IMR-90 (cell line): ENCODE results near the gene CENPU. TPM values are rescaled to one million over a fixed set of nuclear protein-coding genes. Genes with fewer than 3 reads are reported as not detected.

Source experiments
- ATAC-seq: fragments of 200-7000 bp; cut with Tn5 transposase; 2 replicates; pipeline ENCODE4 v1.9.1; 2020; ENCODE audit warnings: low read depth, mild to moderate bottlenecking, moderate library complexity
- BruUV-seq: library from RNA; stranded (reverse); fragments of 400-500 nt; replicated peaks from 2 replicates; lab custom pipeline; 2021; lab: Mats Ljungman, UMichigan
- CTCF ChIA-PET: fragments of 300-600 bp; formaldehyde crosslinking; extraction: SDS; loops from one replicate; lab custom pipeline; 2021; ENCODE audit warnings: antibody characterized with exemption; lab: Yijun Ruan, JAX
- POLR2A ChIA-PET: fragments of 300-600 bp; sonication (Branson Sonifier 250); formaldehyde crosslinking; loops from one replicate; lab custom pipeline; 2022; ENCODE audit warnings: antibody characterized with exemption; ENCODE audit not compliant: unreplicated experiment; lab: Charles Lee
- DNase-seq: peaks from one replicate; pipeline ENCODE4 v3.0.0; 2013
- H2AFZ ChIP-seq: replicated peaks from 2 replicates; pipeline ENCODE3; 2013; ENCODE audit warnings: low read length, mild to moderate bottlenecking; ENCODE audit not compliant: poor library complexity
- H2AK5ac ChIP-seq: 2 replicates; pipeline ENCODE4 v1.6.1; 2013; ENCODE audit warnings: low read depth, low read length, inconsistent platforms
- H2AK9ac ChIP-seq: replicated peaks from 2 replicates; pipeline ENCODE3; 2013; ENCODE audit warnings: mild to moderate bottlenecking, low read depth, low read length, moderate library complexity; ENCODE audit not compliant: poor library complexity
- H2BK120ac ChIP-seq: 2 replicates; pipeline ENCODE4 v1.6.1; 2013; ENCODE audit warnings: low read depth, low read length, inconsistent platforms
- H2BK15ac ChIP-seq: 3 replicates; pipeline ENCODE4 v1.6.1; 2013; ENCODE audit warnings: low read depth, low read length, inconsistent platforms
- H2BK20ac ChIP-seq: 2 replicates; pipeline ENCODE4 v1.6.1; 2013; ENCODE audit warnings: low read depth, mild to moderate bottlenecking, inconsistent platforms, low read length, moderate library complexity
- H2BK5ac ChIP-seq: 2 replicates; pipeline ENCODE4 v1.6.1; 2013; ENCODE audit warnings: mild to moderate bottlenecking, low read depth, low read length, inconsistent platforms; ENCODE audit not compliant: poor library complexity, severe bottlenecking
- H3K14ac ChIP-seq: replicated peaks from 2 replicates; pipeline ENCODE4 v1.6.1; 2013; ENCODE audit warnings: low read depth, low read length, inconsistent platforms
- H3K18ac ChIP-seq: 2 replicates; pipeline ENCODE4 v1.6.1; 2013; ENCODE audit warnings: low read depth, low read length, control low read depth
- H3K23ac ChIP-seq: 2 replicates; pipeline ENCODE4 v1.6.1; 2013; ENCODE audit warnings: low read depth, low read length, inconsistent platforms
- H3K27ac ChIP-seq: 2 replicates; pipeline ENCODE4 v1.5.1; 2013; ENCODE audit warnings: mild to moderate bottlenecking, control low read depth, low read length; ENCODE audit not compliant: insufficient read depth
- H3K27me3 ChIP-seq: 2 replicates; pipeline ENCODE4 v1.6.1; 2013; ENCODE audit warnings: low read length; ENCODE audit not compliant: control insufficient read depth, insufficient read depth
- H3K36me3 ChIP-seq: 2 replicates; pipeline ENCODE4 v1.6.1; 2013; ENCODE audit warnings: low read length, mixed read lengths; ENCODE audit not compliant: control insufficient read depth, insufficient read depth
- H3K4ac ChIP-seq: 2 replicates; pipeline ENCODE4 v1.6.1; 2013; ENCODE audit warnings: low read depth, low read length, inconsistent platforms
- H3K4me1 ChIP-seq: 2 replicates; pipeline ENCODE4 v1.6.1; 2013; ENCODE audit warnings: low read length, mixed read lengths; ENCODE audit not compliant: control insufficient read depth, insufficient read depth
- H3K4me2 ChIP-seq: 2 replicates; pipeline ENCODE4 v1.6.1; 2013; ENCODE audit warnings: low read depth, mild to moderate bottlenecking, control low read depth, low read length, moderate library complexity
- H3K4me3 ChIP-seq: 2 replicates; pipeline ENCODE4 v1.5.1; 2013; ENCODE audit warnings: low read depth, mild to moderate bottlenecking, control low read depth, low read length, moderate library complexity; ENCODE audit not compliant: insufficient read depth
- H3K56ac ChIP-seq: 2 replicates; pipeline ENCODE4 v1.6.1; 2013; ENCODE audit warnings: low read length, inconsistent platforms; ENCODE audit not compliant: insufficient read depth; ENCODE audit errors: extremely low read depth
- H3K79me1 ChIP-seq, 2 experiments: 2 replicates each; pipeline ENCODE4 v1.6.1; 2013; ENCODE audit warnings: low read length in 2 of 2, inconsistent platforms in 1 of 2, low read depth in 1 of 2
- H3K9ac ChIP-seq: 2 replicates; pipeline ENCODE4 v1.6.1; 2013; ENCODE audit warnings: low read depth, low read length, control low read depth
- H3K9me1 ChIP-seq: 2 replicates; pipeline ENCODE4 v1.6.1; 2013; ENCODE audit warnings: low read length, inconsistent platforms; ENCODE audit not compliant: insufficient read depth
- H3K9me3 ChIP-seq: 2 replicates; pipeline ENCODE4 v1.6.1; 2013; ENCODE audit warnings: low read length; ENCODE audit not compliant: control insufficient read depth, insufficient read depth
- H4K20me1 ChIP-seq: 2 replicates; pipeline ENCODE4 v1.6.1; 2013; ENCODE audit warnings: low read length, inconsistent platforms; ENCODE audit not compliant: insufficient read depth
- H4K5ac ChIP-seq: 2 replicates; pipeline ENCODE4 v1.6.1; 2013; ENCODE audit warnings: mild to moderate bottlenecking, low read depth, low read length, control low read depth
- H4K8ac ChIP-seq, 2 experiments: 2 replicates each; pipeline ENCODE4 v1.6.1; 2013; ENCODE audit warnings: low read depth in 2 of 2, low read length in 2 of 2, control low read depth in 1 of 2, inconsistent platforms in 1 of 2
- H4K91ac ChIP-seq: 2 replicates; pipeline ENCODE4 v1.6.1; 2013; ENCODE audit warnings: low read depth, low read length, inconsistent platforms; ENCODE audit not compliant: insufficient read depth
- CEBPB ChIP-seq: IDR thresholded peaks from 2 replicates; pipeline ENCODE4 v1.6.1; 2012; ENCODE audit warnings: low read depth, low read length, improper control_type of control experiment
- NFE2L2 ChIP-seq: fragments of 150-350 bp; IDR thresholded peaks from 2 replicates; pipeline ENCODE4 v1.6.1; 2016; ENCODE audit warnings: low read depth, mild to moderate bottlenecking, low read length
- WGBS, 2 experiments: methylation state at CpG; one replicate each; pipeline versions ENCODE4 v1.1.5 to v1.1.7; 2013; ENCODE audit warnings: missing lambda C conversion rate in 2 of 2; ENCODE audit not compliant: insufficient read length in 1 of 2; ENCODE audit errors: extremely low coverage in 2 of 2; 5-methylcytosine and 5-hydroxymethylcytosine counted together
- dilution Hi-C: fragments of 300-500 bp; cut with HindIII; formaldehyde crosslinking; loops from one replicate; pipeline ENCODE4 v1.14.3; 2018; ENCODE audit warnings: low sequenced_read_pairs; ENCODE audit not compliant: unreplicated experiment
- in situ Hi-C: fragments of 300-500 bp; cut with MboI; formaldehyde crosslinking; loops from 3 replicates; pipeline ENCODE4 v1.14.3; 2019; ENCODE audit warnings: low sequenced_read_pairs, inconsistent platforms, mixed read lengths
- intact Hi-C: fragments of 100-400 bp; cut with micrococcal nuclease; formaldehyde crosslinking; loops from 2 replicates; pipeline ENCODE4 v1.10.0; 2022
- polyA plus RNA-seq, 3 experiments: library from polyadenylated mRNA; depleted of rRNA; stranded (reverse); fragments of >200 nt; gene quantifications; 2 replicates each; pipeline ENCODE4 v1.2.3, GENCODE V29; 2012; ENCODE audit warnings: low replicate concordance in 1 of 3
- total RNA-seq: library from RNA; depleted of rRNA; stranded (reverse); fragments of >200 nt; gene quantifications from 2 replicates; pipeline ENCODE4 v1.2.3, GENCODE V29; 2012

The CENPU gene
- total and polyA plus RNA-seq, 2 of the 4 experiments (the other 2 are of a cell fraction) = 13.6 to 14.6 TPM

- Histone ChIP-seq H2BK20ac (no peak overlapping the region), H3K9me3 (no peaks in the 10 kb centered on the region), H3K27ac (no peak overlapping the region), H3K27me3 (no peaks in the 10 kb centered on the region), H2BK120ac (no peak overlapping the region), H3K79me1 (peaks cover 42 to 49% of the 10 kb centered on the region in 2 experiments), H3K4ac (no peak overlapping the region), H2AK9ac (no peak overlapping the region), H3K4me3 (no peak overlapping the region), H2BK5ac (no peak overlapping the region), H3K14ac (no peak overlapping the region), H3K9me1 (peaks cover 5% of the 10 kb centered on the region; the same call in 1 of the 2 replicates), H2AK5ac (no peak overlapping the region), H3K36me3 (peaks cover 2% of the 10 kb centered on the region), H4K8ac (no peak overlapping the region), H3K18ac (no peak overlapping the region), H4K20me1 (peaks cover 15% of the 10 kb centered on the region; the same call in 1 of the 2 replicates), H3K4me1 (peaks cover 5% of the 10 kb centered on the region; the same call in 1 of the 2 replicates), H2AFZ (no peak overlapping the region), H3K23ac (no peak overlapping the region), H4K91ac (no peak overlapping the region), H3K4me2 (no peak overlapping the region), H3K56ac (no peak overlapping the region), H4K5ac (no peak overlapping the region), H2BK15ac (no peak overlapping the region), H3K9ac (no peak overlapping the region)
- dilution Hi-C loops (no loop called here), in situ Hi-C loops (no loop called here), intact Hi-C loops (loop anchor here (5.0 to 10.0 kb wide), 3 partner anchors 101 to 261 kb away; partner anchors contain the start of gene IRF2)
- DNase-seq (no peak), ATAC-seq (no peak)
- BruUV-seq = no TSS peak
- CTCF ChIA-PET = interaction anchor here (1.0 kb wide), 1 partner anchor 292 kb away, joined by 3 read pairs; no protein-coding TSS in a partner anchor
- POLR2A ChIA-PET = no interaction called here
- WGBS, 2 experiments = no CpG with 5 or more reads among the region's 6 CpGs
- TF ChIP-seq CEBPB = peak; percentile 46; the same call in 1 of the 2 replicates
- TF ChIP-seq NFE2L2 = no peak
These were observed 87.8 kb downstream of the CENPU start for GRCh38 chr4:184645904-184646610.
